HG03460 (cell line): Measurements from ENCODE around the gene CTNNA2.

ENCODE experiments used
- ATAC-seq: cut with Tn5 transposase; IDR thresholded peaks from one replicate; pipeline ENCODE4 v1.9.1; 2021; ENCODE audit not compliant: unreplicated experiment

The CTNNA2 gene

DNA sequence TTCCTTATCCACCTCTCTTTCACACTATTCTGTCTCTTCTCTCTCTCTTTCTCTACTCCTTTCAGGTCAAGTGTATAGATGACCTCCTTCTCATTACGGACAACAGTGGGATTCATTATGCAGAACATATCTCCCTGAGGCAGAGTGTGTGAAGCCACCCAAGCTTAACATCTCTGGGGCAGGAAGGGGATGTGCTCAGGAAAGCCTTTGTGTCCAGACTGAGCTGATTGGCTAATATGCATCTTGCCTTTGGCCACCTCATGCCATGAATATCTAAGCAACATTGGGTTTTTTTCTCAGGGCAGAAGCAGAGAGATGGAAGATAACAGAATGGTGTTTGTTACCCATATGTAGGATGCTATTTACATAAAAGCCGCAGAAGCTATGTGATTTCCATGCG, 1003.1 kb downstream of the CTNNA2 start:
- ATAC-seq: no peak

GRCh38 chr2:80517316-80517715, 1004.5 kb downstream of the CTNNA2 start:
- no peak for ATAC-seq

DNA sequence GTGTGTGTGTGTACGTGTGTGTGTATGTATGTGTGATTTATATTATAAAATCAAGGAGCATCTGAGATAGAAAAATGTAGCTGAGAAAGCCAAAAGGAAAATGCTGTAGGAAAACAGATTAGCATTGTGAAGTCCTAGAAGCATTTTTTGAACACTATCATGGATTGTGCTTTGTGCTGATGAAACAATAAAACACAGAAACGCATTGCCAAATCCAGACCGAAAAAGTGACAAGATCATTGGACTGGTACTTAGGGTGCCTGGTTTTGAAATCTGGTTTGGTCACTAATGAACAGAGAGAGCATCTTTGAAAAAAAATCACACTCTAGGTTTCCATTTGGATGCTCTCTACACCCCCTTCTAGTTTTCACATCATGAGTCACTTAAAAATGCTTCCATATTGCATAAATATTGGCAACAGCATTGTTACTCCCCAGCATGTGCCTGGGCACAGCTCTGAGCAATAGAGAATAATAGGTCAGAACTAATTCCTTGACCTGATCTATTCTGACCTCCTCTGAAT, 1006.3 kb downstream of the CTNNA2 start:
- ATAC-seq: no peak

GRCh38 chr2:80519699-80520291, 1006.9 kb downstream of the CTNNA2 start:
- ATAC-seq: no peak

GRCh38 chr2:80525152-80525551, 1012.3 kb downstream of the CTNNA2 start:
- ATAC-seq: peak; percentile 84

DNA sequence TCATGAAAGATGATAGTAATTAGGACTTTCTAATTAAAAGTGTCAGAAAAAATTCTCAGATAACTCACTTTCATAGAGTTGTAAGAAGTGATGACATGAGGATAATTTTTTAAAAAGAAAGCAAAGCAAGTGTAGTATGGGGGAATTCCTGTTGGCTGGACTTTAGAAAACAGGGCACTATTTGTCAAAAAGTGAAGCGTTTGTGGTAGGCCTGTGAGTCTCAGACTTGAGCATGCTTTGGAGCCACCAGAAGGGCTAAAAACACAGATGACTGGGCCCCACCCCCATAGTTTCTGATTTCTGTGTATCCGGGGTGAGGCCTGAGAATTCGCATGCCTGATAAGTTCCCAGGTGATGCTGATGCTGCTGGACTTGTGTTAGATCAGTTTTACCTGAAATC, 1014.3 kb downstream of the CTNNA2 start:
- no peak for ATAC-seq

GRCh38 chr2:80529466-80530165, 1016.8 kb downstream of the CTNNA2 start:
- no peak for ATAC-seq

DNA sequence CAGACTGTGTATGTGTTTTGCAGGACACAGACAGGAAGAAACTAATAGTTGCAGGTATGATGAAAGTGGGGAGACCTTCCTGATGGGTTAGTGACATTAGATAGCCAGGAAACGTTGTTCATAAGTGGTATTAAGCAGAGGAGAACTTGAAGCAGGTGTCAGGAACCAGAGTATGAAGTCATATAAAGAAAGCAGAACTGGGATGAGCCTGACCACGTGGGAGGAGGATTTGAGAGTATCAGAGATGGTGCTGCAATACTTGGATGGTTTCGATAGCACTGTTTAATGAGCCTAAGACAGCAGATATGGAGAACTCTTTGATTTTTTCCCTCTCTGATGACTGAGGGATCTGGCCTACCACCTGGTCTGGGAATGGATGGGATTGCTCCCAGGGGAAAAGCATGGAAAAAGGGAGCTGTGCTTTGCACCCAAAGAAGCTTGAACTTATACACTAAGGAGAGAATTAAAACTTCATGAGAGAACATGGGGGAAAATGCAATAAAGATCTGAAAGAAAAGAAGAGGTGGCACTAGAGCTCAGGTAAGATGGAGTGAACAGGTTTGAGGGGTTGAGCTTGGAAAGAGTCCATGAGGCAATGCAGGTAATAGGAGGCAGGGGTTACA, 1017.7 kb downstream of the CTNNA2 start:
- ATAC-seq: peak; percentile 67

DNA sequence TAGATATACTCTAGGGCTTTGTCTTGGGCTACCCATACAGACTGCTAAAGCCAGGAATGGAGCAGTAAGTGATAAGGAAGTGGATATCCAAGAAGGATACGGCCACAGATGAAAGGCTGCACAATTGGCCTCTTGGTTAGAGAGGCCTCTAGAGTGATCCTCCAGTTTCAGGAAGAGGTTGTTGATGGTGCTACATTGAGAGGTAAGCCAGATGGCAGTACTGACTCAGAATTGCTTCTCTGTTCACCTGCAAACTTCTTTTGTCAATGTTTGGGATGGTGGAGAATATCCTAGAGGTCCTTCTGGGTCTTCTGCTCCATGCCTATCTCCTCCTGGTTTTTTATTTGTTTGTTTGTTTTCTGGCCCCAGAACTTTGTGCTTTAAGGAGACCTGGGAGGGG, 1018.5 kb downstream of the CTNNA2 start:
- ATAC-seq: no peak

DNA sequence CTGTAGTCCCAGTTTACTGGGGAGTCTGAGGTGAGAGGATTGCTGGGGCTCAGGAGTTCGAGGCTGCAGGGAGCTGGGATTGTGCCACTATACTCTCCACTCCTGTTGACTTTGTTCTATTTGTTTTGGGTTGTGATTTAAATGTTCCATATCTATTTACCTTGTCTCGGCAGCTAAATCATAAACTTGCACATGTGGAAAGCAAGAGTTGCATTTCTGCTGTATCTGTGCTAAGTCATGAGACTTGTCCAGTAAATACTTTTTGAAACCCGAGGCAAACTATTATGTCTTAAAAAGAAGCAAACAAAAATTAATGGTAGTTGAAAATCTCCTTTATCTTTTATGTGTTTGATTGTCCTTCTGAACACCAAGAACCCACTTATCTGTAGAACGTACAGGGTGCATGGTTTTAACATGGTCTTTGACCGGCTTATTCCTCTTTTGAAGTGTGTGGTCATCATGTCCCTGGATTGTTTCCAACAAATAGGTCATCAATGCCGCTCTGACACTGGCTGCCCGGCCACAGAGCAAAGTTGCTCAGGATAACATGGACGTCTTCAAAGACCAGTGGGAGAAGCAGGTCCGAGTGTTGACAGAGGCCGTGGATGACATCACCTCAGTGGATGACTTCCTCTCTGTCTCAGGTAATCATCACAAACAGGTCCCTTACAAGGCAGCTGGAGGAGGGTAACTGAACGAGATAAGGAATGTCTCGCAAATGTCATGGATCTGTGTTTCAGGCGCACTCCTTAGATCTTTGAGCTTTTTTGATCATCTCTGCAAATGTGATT, 1032.8 kb downstream of the CTNNA2 start:
- ATAC-seq: no peak

DNA sequence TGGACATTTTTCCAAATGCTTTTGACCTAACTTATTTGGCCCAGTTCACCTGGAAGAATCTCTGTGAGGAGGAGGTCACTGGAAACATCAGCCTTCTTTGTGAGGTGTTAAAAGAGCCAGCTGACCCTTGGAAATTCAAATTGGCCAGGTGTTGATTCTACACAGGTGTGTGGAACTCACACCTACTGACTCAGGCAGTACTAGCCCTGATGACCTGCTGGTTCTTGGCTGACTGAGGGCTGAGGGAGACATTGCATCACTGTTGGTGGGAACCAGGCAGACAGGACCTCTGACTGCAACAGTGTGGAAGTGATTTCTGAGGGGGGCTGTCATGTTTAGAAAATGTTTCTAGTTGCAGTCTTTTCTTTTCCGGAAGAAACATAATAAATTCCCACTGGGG, 1033.9 kb downstream of the CTNNA2 start:
- ATAC-seq: no peak

DNA sequence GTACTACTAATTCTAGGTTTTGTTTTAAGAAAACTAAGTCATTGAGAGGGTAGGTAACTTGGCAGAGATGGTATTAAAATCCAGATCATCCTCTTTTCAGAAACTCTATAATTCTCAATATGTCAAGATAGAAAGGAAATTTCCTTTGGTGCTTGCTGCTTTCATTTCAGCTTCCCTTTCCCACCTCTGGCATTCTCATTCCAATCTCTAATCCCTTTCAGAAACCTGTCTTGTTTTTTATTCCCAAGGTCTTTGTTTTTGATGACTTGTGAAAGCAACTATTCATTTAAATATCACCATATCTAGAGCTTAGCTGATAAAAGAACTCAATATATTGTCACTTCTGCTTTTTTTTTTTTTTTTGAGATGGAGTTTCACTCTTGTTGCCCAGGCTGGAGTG, 1034.5 kb downstream of the CTNNA2 start:
- no peak for ATAC-seq

DNA sequence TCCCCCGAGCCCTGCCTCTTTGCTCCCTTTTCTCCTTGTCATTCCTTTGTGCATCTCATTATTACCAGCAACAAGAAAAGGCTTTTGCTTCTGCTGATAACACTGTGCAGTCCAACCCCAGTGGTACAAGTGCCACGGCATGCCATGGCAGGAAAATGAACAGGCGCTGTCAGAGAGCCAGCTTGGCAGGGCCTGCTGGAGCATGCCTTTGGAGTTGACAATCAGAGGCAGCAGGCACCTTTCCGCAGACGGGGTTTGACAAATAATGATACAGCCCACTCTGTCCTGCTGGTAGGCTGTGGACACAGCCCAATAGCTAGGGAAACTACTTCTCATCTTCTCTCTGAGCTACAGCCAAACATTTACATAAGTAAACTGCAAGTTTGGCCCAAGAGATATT, 1035.6 kb downstream of the CTNNA2 start:
- no peak for ATAC-seq

DNA sequence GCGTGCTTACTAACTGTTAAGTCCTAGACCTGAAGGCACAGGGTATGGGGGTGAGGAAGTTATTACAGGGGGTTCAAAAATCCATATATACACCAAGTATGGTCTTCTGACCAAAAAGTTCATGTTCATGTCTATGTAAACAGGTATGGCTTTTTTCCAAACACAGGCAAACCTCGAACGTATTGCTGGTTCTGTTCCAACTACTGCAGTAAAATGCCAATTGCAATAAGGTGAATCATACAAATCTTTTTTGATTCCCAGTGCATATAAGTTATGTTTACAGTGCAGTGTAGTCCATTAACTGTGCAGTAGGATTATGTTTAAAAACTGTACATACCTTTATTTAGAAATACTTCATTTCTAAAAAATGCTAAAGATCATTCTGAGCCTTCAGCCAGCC, 1037.0 kb downstream of the CTNNA2 start:
- ATAC-seq: no peak

GRCh38 chr2:80560326-80560725, 1047.5 kb downstream of the CTNNA2 start:
- no peak for ATAC-seq

- ATAC-seq: no peak
Observed at GRCh38 chr2:80568011-80568410, 1055.2 kb downstream of the CTNNA2 start.

GRCh38 chr2:80573167-80573566, 1060.3 kb downstream of the CTNNA2 start:
- no peak for ATAC-seq

DNA sequence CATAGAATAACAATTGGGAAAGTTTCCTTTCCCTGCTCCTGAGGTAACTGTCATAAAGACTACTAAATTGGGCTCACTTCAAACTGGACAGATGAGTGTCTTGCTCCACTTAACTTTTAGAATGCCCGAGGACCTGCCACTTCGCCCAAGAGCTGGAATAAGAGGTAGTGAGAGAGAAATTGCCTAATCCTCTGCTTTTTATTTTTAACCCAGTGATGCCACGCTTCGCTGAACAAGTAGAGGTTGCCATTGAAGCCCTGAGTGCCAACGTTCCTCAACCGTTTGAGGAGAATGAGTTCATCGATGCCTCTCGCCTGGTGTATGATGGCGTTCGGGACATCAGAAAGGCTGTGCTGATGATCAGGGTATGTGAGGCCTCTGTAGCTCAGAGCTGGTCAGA, 1061.1 kb downstream of the CTNNA2 start:
- no peak for ATAC-seq

DNA sequence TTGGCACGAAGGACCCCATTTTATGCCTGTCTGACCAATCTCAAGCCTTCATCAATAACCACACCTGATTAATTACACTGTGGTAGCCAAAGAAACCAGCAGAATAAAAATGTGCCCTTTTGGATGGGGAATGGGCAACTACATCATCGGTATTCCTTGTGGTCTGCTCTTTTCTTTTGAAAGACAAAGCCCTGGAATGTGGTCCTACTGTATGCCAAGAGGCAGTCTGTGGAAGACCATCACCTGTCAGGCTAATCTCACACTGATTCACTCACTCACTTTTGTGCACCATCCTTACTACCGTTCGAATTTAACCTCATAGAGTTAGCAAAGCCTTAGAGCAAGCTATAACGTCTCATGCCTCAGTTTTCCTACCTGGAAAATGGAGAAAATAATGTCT, 1066.9 kb downstream of the CTNNA2 start:
- no peak for ATAC-seq

DNA sequence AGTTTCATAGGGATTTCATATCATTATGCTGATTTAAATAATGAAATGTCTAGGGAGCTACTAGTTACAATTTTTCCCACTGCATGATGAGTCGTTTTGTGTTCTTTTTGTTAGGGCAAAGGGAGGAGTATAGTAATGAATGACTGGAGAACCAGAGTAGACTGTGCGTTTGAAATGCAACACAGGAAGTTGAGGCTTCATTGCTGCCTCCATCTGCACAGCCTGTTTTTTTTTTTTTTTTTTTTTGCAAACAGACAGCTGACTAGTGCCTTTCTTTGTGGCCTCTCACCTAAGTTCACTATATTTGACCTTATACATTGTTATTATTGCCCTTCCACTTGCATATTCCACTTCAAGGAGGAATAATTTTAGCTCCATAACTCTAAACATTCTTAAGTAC, 1078.4 kb downstream of the CTNNA2 start:
- ATAC-seq: no peak

DNA sequence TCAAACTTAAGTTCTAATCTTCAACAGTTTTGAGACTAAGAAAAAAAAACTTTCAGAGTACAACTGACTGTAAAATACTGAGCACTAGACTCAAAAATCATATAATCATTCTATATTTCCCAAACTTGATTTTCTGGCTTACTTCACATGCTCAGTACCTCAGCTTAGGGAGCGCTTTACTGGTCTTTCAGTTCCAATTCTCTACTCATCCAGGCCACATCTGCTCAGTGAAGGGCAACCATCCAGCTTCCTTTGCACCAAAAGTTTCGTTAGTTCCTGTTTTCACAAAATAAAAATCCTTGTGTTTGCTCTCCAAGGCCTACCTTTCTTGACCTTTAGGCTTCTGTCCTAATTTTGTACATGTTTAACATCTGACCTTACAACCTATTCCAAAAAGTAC, 1079.3 kb downstream of the CTNNA2 start:
- no peak for ATAC-seq

DNA sequence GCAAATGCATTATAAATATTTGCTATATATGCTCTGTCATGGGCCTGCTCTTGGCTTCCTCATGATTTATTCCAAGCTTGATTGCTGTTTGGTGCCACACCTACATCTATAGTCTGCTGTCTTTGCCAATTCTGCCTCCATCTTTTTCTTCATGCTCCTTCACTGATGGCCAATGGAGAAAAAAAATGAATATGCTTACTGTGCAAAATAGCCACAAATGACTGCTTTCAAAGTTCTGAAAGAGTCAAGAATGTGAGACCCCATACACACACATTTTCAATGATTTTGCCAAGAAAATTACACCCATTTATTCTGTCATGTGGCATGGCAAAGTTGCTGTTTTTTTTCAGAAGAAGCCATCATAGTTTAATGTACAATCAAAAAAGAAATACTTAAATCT, 1097.3 kb downstream of the CTNNA2 start:
- ATAC-seq: no peak
